H1 (cell line): Measurements from ENCODE around the gene GATA5. TPM values are rescaled to one million over a fixed set of nuclear protein-coding genes. Genes with fewer than 3 reads are reported as not detected.

Experiments used
- BACH1 ChIP-seq: IDR thresholded peaks from 2 replicates; pipeline ENCODE4 v1.6.1; 2012; ENCODE audit warnings: low read length, improper control_type of control experiment
- CBX5 ChIP-seq: fragments of 300-800, 300-1000 bp; sonication (generic); IDR thresholded peaks from 2 replicates; pipeline ENCODE4 v1.7.1; 2016; ENCODE audit warnings: antibody characterized with exemption, low read length, low read depth
- KDM4A ChIP-seq: IDR thresholded peaks from one replicate; pipeline ENCODE4 v1.7.1; 2012; ENCODE audit warnings: low read depth, mild to moderate bottlenecking, moderate library complexity, low read length, inconsistent platforms; ENCODE audit not compliant: severe bottlenecking
- RNF2 ChIP-seq: fragments of 200-900, 300-1000 bp; sonication (generic); IDR thresholded peaks from 2 replicates; pipeline ENCODE4 v1.7.1; 2016; ENCODE audit warnings: borderline replicate concordance, low read depth, mild to moderate bottlenecking, antibody characterized with exemption, low read length; ENCODE audit not compliant: poor library complexity, severe bottlenecking; ENCODE audit errors: missing control alignments
- SAP30 ChIP-seq: fragments of 300-600 bp; sonication (generic); IDR thresholded peaks from 2 replicates; pipeline ENCODE4 v1.7.1; 2012; ENCODE audit warnings: low read length, moderate library complexity, mild to moderate bottlenecking, inconsistent platforms; ENCODE audit not compliant: insufficient read depth, insufficient replicate concordance
- SIX5 ChIP-seq: IDR thresholded peaks from 2 replicates; pipeline ENCODE4 v1.6.1; 2011; ENCODE audit warnings: mild to moderate bottlenecking, low read depth, low read length
- SP2 ChIP-seq: IDR thresholded peaks from 2 replicates; pipeline ENCODE4 v1.6.1; 2012; ENCODE audit warnings: mild to moderate bottlenecking, low read length, inconsistent platforms
- SUZ12 ChIP-seq: fragments of 200-600 bp; sonication (generic); IDR thresholded peaks from 2 replicates; pipeline ENCODE4 v1.6.1; 2012; ENCODE audit warnings: mild to moderate bottlenecking, inconsistent platforms, low read length, moderate library complexity, mixed read lengths
- TCF12 ChIP-seq: IDR thresholded peaks from 2 replicates; pipeline ENCODE4 v1.6.1; 2011; ENCODE audit warnings: low read depth, mild to moderate bottlenecking, low read length
- polyA plus RNA-seq, 7 experiments: library from polyadenylated mRNA; depleted of rRNA in 3 of 7; stranded (reverse) in 5 of 7; unstranded in 2 of 7; fragments of >200 nt in 5 of 7; fragments of 200-250 nt in 2 of 7; gene quantifications; 1 replicate in 5 of 7; 2 replicates in 1 of 7; 4 replicates in 1 of 7; pipeline versions ENCODE4 v1.2.1 to v1.2.3, GENCODE V29; 2011 to 2013; ENCODE audit warnings: missing spikeins in 2 of 7, mixed read lengths in 2 of 7
- total RNA-seq: library from RNA; stranded (reverse); fragmentation: NEBNext Ultra II Directional; extraction: Animal tissue kit (Norgen Biotek cat#: 25700); gene quantifications from 2 replicates; pipeline ENCODE4 v1.2.1, GENCODE V29; 2021

The GATA5 gene
- total and polyA plus RNA-seq, 2 of the 8 experiments (the other 6 are each of a cell fraction or from before 2014, with no cell fraction given) = 0.08 to 0.11 TPM

DNA sequence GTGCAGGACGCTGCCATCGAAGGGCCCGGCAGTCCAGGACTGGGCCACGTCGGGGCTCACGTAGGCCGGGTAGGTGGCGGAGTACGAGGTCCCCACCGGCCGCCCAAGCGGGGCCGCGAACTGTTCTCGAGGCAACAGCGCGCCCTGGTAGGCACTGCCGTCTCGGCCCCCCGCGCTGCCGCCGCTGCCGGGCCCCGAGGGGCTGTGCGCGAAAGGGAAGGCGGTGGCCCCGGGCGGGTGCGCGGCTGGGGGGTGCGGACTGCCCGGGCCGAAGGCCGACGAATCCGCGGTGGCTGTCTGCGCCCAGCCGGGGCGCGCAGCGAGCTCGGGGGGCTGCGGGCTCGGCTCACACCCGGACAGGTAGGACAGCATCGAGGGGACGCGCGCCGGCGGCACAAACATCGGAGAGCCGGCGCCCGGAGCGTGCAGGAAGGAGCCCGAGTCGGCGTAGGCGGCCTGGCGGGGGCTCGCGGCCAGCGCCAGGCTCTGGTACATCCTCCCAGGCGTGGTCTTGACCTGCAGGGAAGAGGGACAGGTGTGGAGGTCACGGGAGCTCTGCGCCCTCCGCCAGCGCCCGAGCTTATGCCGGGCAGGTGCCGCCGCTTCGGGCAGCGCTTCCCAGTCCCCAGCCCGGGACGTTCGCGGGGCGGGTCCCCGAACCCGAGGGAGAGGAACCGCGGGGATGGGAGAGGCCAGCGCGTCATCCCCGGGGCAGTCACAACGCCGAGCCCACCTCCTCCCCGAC, 596 bp downstream of the GATA5 start (continued):
- TF ChIP-seq SAP30 (no peak), SIX5 (no peak), KDM4A (peak; percentile 61), CBX5 (no peak), TCF12 (no peak), BACH1 (no peak), SUZ12 (peak; percentile 100), SP2 (no peak), RNF2 (peak; percentile 94)
